Naive thymus-derived CD8-positive, alpha-beta T cell (primary cell): ENCODE measurements around the gene KRTAP10-7. TPM values are rescaled to one million over a fixed set of nuclear protein-coding genes. Genes with fewer than 3 reads are reported as not detected.
A peak's percentile ranks its signal among the peaks of the same experiment; 100 is the strongest.
"Not testable (repeated sequence)": the region's sequence is repeated elsewhere in the genome, so short reads cannot be mapped to it uniquely, and the experiment has no call there.

Experiments used
- ATAC-seq, 2 donors: fragments of 150-1000 bp; cut with Tn5 transposase in 1 of 2; sonication (Bioruptor Pico), chemical (Tn5 transposase) in 1 of 2; 1 replicate in 1 of 2; 2 replicates in 1 of 2; pipeline ENCODE4 v1.10.0; 2021; ENCODE audit warnings: mild to moderate bottlenecking in 2 of 2, moderate library complexity in 2 of 2
- POLR2A ChIA-PET: fragments of 350-600 bp; sonication (Branson Sonifier 250); formaldehyde crosslinking; loops from one replicate; lab custom pipeline; 2021; ENCODE audit warnings: antibody characterized with exemption; lab: Charles Lee
- DNase-seq, 10 donors: peaks; one replicate each; pipeline versions ENCODE4 v3.0.0 to v3.0.0-alpha.2; 2020 to 2022
- H3K27ac Mint-ChIP-seq, 10 donors: one replicate each; pipeline ENCODE4 v1.8.0; 2020 to 2022; ENCODE audit warnings: mild to moderate bottlenecking in 10 of 10, mixed read lengths in 10 of 10, moderate library complexity in 4 of 10, inconsistent platforms in 1 of 10
- H3K27me3 Mint-ChIP-seq, 5 donors: one replicate each; pipeline ENCODE4 v1.8.0; 2021 to 2022; ENCODE audit warnings: mixed read lengths in 5 of 5
- H3K36me3 Mint-ChIP-seq, 3 donors: one replicate each; pipeline ENCODE4 v1.8.0; 2020 to 2022; ENCODE audit warnings: mixed read lengths in 3 of 3, mild to moderate bottlenecking in 2 of 3, inconsistent platforms in 1 of 3
- H3K4me1 Mint-ChIP-seq, 4 donors: one replicate each; pipeline ENCODE4 v1.8.0; 2021 to 2022; ENCODE audit warnings: mixed read lengths in 4 of 4
- H3K4me3 Mint-ChIP-seq, 10 donors: one replicate each; pipeline ENCODE4 v1.8.0; 2020 to 2022; ENCODE audit warnings: mild to moderate bottlenecking in 10 of 10, mixed read lengths in 10 of 10, moderate library complexity in 6 of 10, inconsistent platforms in 1 of 10
- H3K9me3 Mint-ChIP-seq, 9 donors: one replicate each; pipeline ENCODE4 v1.8.0; 2020 to 2022; ENCODE audit warnings: mixed read lengths in 9 of 9, mild to moderate bottlenecking in 3 of 9, inconsistent platforms in 1 of 9, moderate library complexity in 1 of 9
- polyA plus RNA-seq, 3 donors: library from polyadenylated mRNA; unstranded; fragments of 300-500 nt; fragmentation: Illumina TruSeq; gene quantifications; one replicate each; pipeline ENCODE4 v1.2.3, GENCODE V29; 2021
- total RNA-seq, 8 experiments: library from RNA in 2 of 8; stranded (reverse) in 2 of 8; gene quantifications; one replicate each; pipeline ENCODE4 v1.2.3 and lab custom pipeline; 2021 to 2026

Gene KRTAP10-7
- total and polyA plus RNA-seq, 5 experiments from 2014 or later = not detected

- Mint-ChIP-seq H3K36me3 (peaks cover 0 to 22% (median 17%) of the 10 kb centered on the region in 3 donors), H3K27me3 (no peaks in the 10 kb centered on the region), H3K4me1 (peaks cover 36 to 69% (median 58%) of the 10 kb centered on the region in 4 donors), H3K27ac (peak overlapping the region in 9 of 10 donors; percentile 59 to 94 (median 85)), H3K4me3 (peak overlapping the region in 7 of 10 donors; percentile 28 to 79 (median 64)), H3K9me3 (peaks cover 13 to 36% (median 23%) of the 10 kb centered on the region in 9 donors)
- POLR2A ChIA-PET = interaction anchor here (2.7 kb wide), 1 partner anchor 42 kb away, joined by 11 read pairs; the partner anchor contains the start of gene KRTAP12-3
- DNase-seq (no peak), ATAC-seq (no peak)
Measured at GRCh38 chr21:44616591-44616926, 16.2 kb downstream of the KRTAP10-7 start.

- no peak for DNase-seq
- Mint-ChIP-seq H3K27ac (peak overlapping the region; percentile 40 to 98 (median 93)), H3K4me3 (peak overlapping the region in 3 of 10 donors; percentile 22 to 79 (median 30)), H3K9me3 (peaks cover 14 to 38% (median 23%) of the 10 kb centered on the region in 9 donors), H3K36me3 (peaks cover 0 to 26% (median 17%) of the 10 kb centered on the region in 3 donors), H3K4me1 (peaks cover 36 to 69% (median 59%) of the 10 kb centered on the region in 4 donors), H3K27me3 (no peaks in the 10 kb centered on the region)
- no peak for ATAC-seq
- POLR2A ChIA-PET = interaction anchor here (2.7 kb wide), 1 partner anchor 41 kb away, joined by 11 read pairs; the partner anchor contains the start of gene KRTAP12-3
Measured at GRCh38 chr21:44617071-44617501, 16.7 kb downstream of the KRTAP10-7 start.

DNA sequence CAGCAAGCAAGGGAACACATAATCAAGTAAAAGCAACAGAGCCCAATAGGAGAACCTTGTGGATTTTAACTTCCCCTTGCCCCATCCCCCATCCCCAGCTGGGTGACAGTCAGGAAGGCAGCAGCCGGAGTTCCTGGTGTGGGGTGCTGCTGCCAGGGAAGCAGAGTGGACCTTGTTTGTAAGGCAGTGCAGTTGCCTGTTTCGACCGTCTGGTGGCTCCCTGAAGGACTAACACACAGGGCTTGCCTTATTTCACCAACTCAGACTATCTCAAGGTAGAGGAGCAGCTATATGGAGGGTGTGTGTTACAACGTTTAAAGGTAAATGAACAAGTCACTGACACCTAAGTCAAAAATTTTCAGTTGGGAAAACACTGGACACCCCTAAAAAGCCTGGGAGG, 18.1 kb downstream of the KRTAP10-7 start:
- H3K36me3 Mint-ChIP-seq = peaks cover 0 to 40% (median 29%) of the 10 kb centered on the region in 3 donors
- H3K9me3 Mint-ChIP-seq = peaks cover 23 to 47% (median 37%) of the 10 kb centered on the region in 9 donors
- peak overlapping the region; percentile 56 to 87 (median 72) for H3K4me3 Mint-ChIP-seq
- peak overlapping the region; percentile 93 to 98 (median 94) for H3K27ac Mint-ChIP-seq
- no peaks in the 10 kb centered on the region for H3K27me3 Mint-ChIP-seq
- H3K4me1 Mint-ChIP-seq = peaks cover 34 to 59% (median 55%) of the 10 kb centered on the region in 4 donors
- ATAC-seq (peak; percentile 52 to 53), DNase-seq (no peak)
- POLR2A ChIA-PET = interaction anchor here (0.6 to 2.4 kb wide), 12 partner anchors 10 to 108 kb away, joined by 3 to 19 read pairs (median 4); partner anchors contain the start of gene KRTAP12-3

- peak in 9 of 10 donors; percentile 52 to 81 (median 65) for DNase-seq
- ATAC-seq = peak; percentile 98 to 99
- POLR2A ChIA-PET = interaction anchor here (0.6 to 2.4 kb wide), 12 partner anchors 10 to 109 kb away, joined by 3 to 19 read pairs (median 4); partner anchors contain the start of gene KRTAP12-3
- Mint-ChIP-seq H3K9me3 (peaks cover 24 to 51% (median 41%) of the 10 kb centered on the region in 9 donors), H3K4me3 (peak overlapping the region; percentile 56 to 87 (median 72)), H3K36me3 (peaks cover 0 to 44% (median 33%) of the 10 kb centered on the region in 3 donors), H3K4me1 (peaks cover 34 to 59% (median 55%) of the 10 kb centered on the region in 4 donors), H3K27ac (peak overlapping the region; percentile 93 to 98 (median 94)), H3K27me3 (no peaks in the 10 kb centered on the region)
Measured at GRCh38 chr21:44618909-44619308, 18.5 kb downstream of the KRTAP10-7 start.

- Mint-ChIP-seq H3K4me3 (peak overlapping the region in 7 of 10 donors; percentile 36 to 87 (median 71)), H3K27me3 (peaks cover 0 to 2% (median 0%) of the 10 kb centered on the region in 5 donors), H3K4me1 (peaks cover 32 to 55% (median 49%) of the 10 kb centered on the region in 4 donors), H3K36me3 (peaks cover 0 to 52% (median 43%) of the 10 kb centered on the region in 3 donors), H3K27ac (peak overlapping the region; percentile 40 to 98 (median 94)), H3K9me3 (peaks cover 25 to 60% (median 51%) of the 10 kb centered on the region in 9 donors)
- POLR2A ChIA-PET = interaction anchor here (1.4 to 2.4 kb wide), 4 partner anchors 9 to 38 kb away, joined by 5 to 19 read pairs (median 6); partner anchors contain the start of gene KRTAP12-3
- DNase-seq (no peak), ATAC-seq (no peak)
Measured at GRCh38 chr21:44619886-44620285, 19.5 kb downstream of the KRTAP10-7 start.

DNA sequence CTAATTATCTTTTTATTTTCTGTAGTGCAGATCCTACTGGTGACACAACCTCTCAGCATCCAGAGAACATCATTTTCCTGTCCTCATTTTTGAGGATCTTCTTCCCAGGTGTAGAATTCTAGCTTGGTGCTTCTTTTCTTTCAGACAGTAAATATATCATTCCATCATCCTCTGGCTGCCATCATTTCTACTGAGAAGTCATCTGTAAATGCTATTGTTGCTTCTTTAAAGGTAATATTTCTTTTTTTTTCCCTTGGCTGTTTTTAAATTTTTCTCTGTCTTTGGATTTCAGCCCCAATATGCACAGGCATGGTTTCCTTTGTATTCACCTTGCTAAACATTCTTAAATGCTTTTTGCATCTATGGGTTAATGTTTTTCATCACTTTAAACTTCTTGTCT, 23.2 kb downstream of the KRTAP10-7 start:
- peak overlapping the region in 3 of 10 donors; percentile 6 to 29 (median 14) for H3K27ac Mint-ChIP-seq

DNA sequence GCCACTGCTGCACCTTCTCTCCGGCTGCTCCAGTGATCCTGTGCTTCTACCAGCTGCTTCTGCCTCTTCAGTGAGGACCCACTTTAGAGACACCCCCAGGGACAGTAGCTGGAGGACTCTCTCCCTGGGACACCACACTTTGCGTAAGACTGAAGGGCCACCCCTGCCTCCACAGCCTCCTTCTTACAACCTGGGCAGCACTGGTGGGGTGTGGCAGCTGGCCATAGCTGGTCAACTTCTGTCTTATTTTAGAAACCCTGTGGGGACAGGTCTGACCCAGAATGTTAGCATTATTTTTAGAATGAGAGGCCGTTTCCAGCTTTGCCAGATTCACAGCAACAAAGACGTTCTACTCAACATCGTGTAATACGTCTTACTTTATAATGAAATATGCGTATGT, 25.4 kb downstream of the KRTAP10-7 start:
- no peak overlapping the region for H3K4me3 Mint-ChIP-seq
- H3K36me3 Mint-ChIP-seq = peaks cover 0 to 41% (median 36%) of the 10 kb centered on the region in 3 donors
- H3K4me1 Mint-ChIP-seq = peaks cover 17 to 49% (median 39%) of the 10 kb centered on the region in 4 donors
- POLR2A ChIA-PET = interaction anchor here (0.9 to 3.3 kb wide), 3 partner anchors 28 to 33 kb away, joined by 3 to 15 read pairs (median 4); partner anchors contain the start of gene KRTAP12-3
- ATAC-seq (no peak), DNase-seq (peak in 1 of 10 donors; percentile 37)
- H3K9me3 Mint-ChIP-seq = peaks cover 17 to 57% (median 45%) of the 10 kb centered on the region in 9 donors
- peak overlapping the region in 4 of 10 donors; percentile 43 to 72 (median 50) for H3K27ac Mint-ChIP-seq
- peaks cover 0 to 2% (median 0%) of the 10 kb centered on the region in 5 donors for H3K27me3 Mint-ChIP-seq

More for the DNA sequence above, 23.2 kb downstream of the KRTAP10-7 start:
- peaks cover 0 to 52% (median 43%) of the 10 kb centered on the region in 3 donors for H3K36me3 Mint-ChIP-seq
- peaks cover 22 to 47% (median 39%) of the 10 kb centered on the region in 4 donors for H3K4me1 Mint-ChIP-seq
- peak overlapping the region in 1 of 10 donors; percentile 13 for H3K4me3 Mint-ChIP-seq
- DNase-seq = no peak
- POLR2A ChIA-PET = no interaction called here
- H3K9me3 Mint-ChIP-seq = peaks cover 25 to 63% (median 52%) of the 10 kb centered on the region in 9 donors
- ATAC-seq = no peak
- peaks cover 0 to 2% (median 0%) of the 10 kb centered on the region in 5 donors for H3K27me3 Mint-ChIP-seq

- peaks cover 0 to 2% (median 0%) of the 10 kb centered on the region in 5 donors for H3K27me3 Mint-ChIP-seq
- peaks cover 17 to 58% (median 46%) of the 10 kb centered on the region in 9 donors for H3K9me3 Mint-ChIP-seq
- peaks cover 21 to 52% (median 43%) of the 10 kb centered on the region in 4 donors for H3K4me1 Mint-ChIP-seq
- no peak for ATAC-seq
- peaks cover 2 to 44% (median 39%) of the 10 kb centered on the region in 3 donors for H3K36me3 Mint-ChIP-seq
- H3K27ac Mint-ChIP-seq = peak overlapping the region in 6 of 10 donors; percentile 43 to 75 (median 58)
- DNase-seq = peak in 3 of 10 donors; percentile 18 to 32 (median 32)
- POLR2A ChIA-PET = interaction anchor here (0.9 to 3.3 kb wide), 3 partner anchors 27 to 32 kb away, joined by 3 to 15 read pairs (median 4); partner anchors contain the start of gene KRTAP12-3
- H3K4me3 Mint-ChIP-seq = peak overlapping the region in 4 of 10 donors; percentile 28 to 65 (median 58)
Measured at GRCh38 chr21:44626262-44626661, 25.9 kb downstream of the KRTAP10-7 start.

DNA sequence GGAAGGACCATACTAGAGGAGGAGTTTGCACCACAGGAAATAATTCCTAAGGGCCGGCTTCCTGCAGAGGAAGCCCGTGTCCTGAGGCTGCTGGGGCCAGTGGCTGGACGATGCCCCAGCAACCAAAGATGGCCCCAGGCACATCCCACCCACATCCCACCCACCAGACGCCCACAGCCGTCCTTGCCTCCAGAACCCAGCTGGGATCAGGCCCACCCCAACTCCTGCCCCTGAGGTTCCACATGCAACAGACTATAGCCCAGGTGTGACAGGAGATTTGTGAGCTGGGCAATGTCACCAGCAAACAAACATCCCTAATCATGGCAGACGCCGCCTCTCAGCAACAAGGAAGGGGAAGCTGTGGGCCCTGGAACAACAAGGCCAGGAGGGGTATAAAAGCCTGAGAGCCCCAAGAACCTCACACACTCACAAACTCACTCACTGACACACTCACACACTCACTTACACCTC, 26.3 kb downstream of the KRTAP10-7 start, which contains the start of gene KRTAP10-9:
TSS of gene KRTAP10-9 (plus strand) at position 421 of the 471 bp plus-strand sequence. CDS start 79 bp downstream, outside the sequence.
- Mint-ChIP-seq H3K4me3 (peak within 1 kb of the TSS in 4 of 10 donors; percentile 28 to 65 (median 58)), H3K4me1 (peaks cover 22 to 53% (median 44%) of the 10 kb centered on the region in 4 donors), H3K27me3 (peaks cover 0 to 2% (median 0%) of the 10 kb centered on the region in 5 donors), H3K27ac (peak within 1 kb of the TSS in 9 of 10 donors; percentile 41 to 81 (median 69)), H3K36me3 (peaks cover 2 to 46% (median 41%) of the 10 kb centered on the region in 3 donors), H3K9me3 (peaks cover 18 to 60% (median 49%) of the 10 kb centered on the region in 9 donors)
- POLR2A ChIA-PET = interaction anchor here (0.8 to 3.3 kb wide), 2 partner anchors 29 to 32 kb away, joined by 3 to 15 read pairs; partner anchors contain the start of gene KRTAP12-3
- DNase-seq = peak in 1 of 10 donors; percentile 21
- ATAC-seq = no peak

- not testable (repeated sequence) for ATAC-seq, DNase-seq, H3K27me3 Mint-ChIP-seq
- POLR2A ChIA-PET = interaction anchor here (0.8 to 3.3 kb wide), 2 partner anchors 29 to 31 kb away, joined by 3 to 15 read pairs; partner anchors contain the start of gene KRTAP12-3
- peak overlapping the region in 7 of 10 donors; percentile 31 to 81 (median 58) for H3K27ac Mint-ChIP-seq
- peaks cover 22 to 53% (median 44%) of the 10 kb centered on the region in 4 donors for H3K4me1 Mint-ChIP-seq
- H3K4me3 Mint-ChIP-seq = peak overlapping the region in 1 of 10 donors; percentile 13
- H3K9me3 Mint-ChIP-seq = peaks cover 17 to 60% (median 53%) of the 10 kb centered on the region in 9 donors
- H3K36me3 Mint-ChIP-seq = peaks cover 2 to 48% (median 43%) of the 10 kb centered on the region in 3 donors
Measured at GRCh38 chr21:44627181-44627822, 26.9 kb downstream of the KRTAP10-7 start.

DNA sequence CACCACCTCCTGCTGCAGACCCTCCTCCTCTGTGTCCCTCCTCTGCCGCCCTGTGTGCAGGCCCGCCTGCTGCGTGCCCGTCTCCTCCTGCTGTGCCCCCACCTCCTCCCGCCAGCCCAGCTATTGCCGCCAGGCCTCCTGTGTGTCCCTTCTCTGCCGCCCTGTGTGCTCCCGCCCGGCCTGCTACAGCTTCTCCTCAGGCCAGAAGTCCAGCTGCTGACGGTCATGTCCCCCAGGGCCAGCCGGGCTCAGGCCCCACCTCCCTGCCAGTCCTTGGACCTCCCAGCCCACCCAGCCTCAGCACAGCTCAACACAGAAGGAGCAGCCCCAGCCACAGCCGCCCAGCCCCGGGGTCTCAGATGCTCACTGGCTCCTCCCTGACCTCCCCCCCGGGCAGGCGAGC, 27.4 kb downstream of the KRTAP10-7 start:
- DNase-seq = peak in 1 of 10 donors; percentile 48
- Mint-ChIP-seq H3K9me3 (peaks cover 13 to 60% (median 50%) of the 10 kb centered on the region in 9 donors), H3K4me1 (peaks cover 22 to 53% (median 44%) of the 10 kb centered on the region in 4 donors), H3K27ac (peak overlapping the region in 4 of 10 donors; percentile 41 to 81 (median 70)), H3K36me3 (peaks cover 2 to 43% (median 41%) of the 10 kb centered on the region in 3 donors)
- H3K27me3 Mint-ChIP-seq, ATAC-seq, H3K4me3 Mint-ChIP-seq: not testable (repeated sequence)
- POLR2A ChIA-PET = interaction anchor here (3.3 kb wide), 1 partner anchor 31 kb away, joined by 15 read pairs; the partner anchor contains the start of gene KRTAP12-3
